ENCODE data around the gene MCC. TPM values are rescaled to one million over a fixed set of nuclear protein-coding genes. Genes with fewer than 3 reads are reported as not detected.

The MCC gene
- total and polyA plus RNA-seq, 2 of the 4 experiments (the other 2 are of a cell fraction) = 5.0 to 20.6 TPM

GRCh38 chr5:113276493-113276892 lies 211.8 kb downstream of the MCC start:
- H3K9me1 ChIP-seq (ENCODE audit: insufficient read depth, low read length) = peaks cover 2% of the 10 kb centered on the region; the same call in 1 of the 2 replicates
- H2AK9ac ChIP-seq (replicated peaks; ENCODE audit: low read depth, low read length, poor library complexity) = no peak overlapping the region
- H3K4me3 ChIP-seq (ENCODE audit: insufficient read depth, low read depth, low read length) = no peak overlapping the region
- no peak overlapping the region for H3K18ac ChIP-seq (ENCODE audit: low read depth, low read length)
- no peak for ATAC-seq (ENCODE audit: low read depth)
- H3K4me2 ChIP-seq (ENCODE audit: low read depth, low read length) = no peak overlapping the region
- BruUV-seq (replicated peaks) = no TSS peak
- H4K5ac ChIP-seq (ENCODE audit: low read depth, low read length) = no peak overlapping the region
- no peaks in the 10 kb centered on the region for H3K9me3 ChIP-seq (ENCODE audit: control insufficient read depth, insufficient read depth, low read length)
- no peak overlapping the region for H2AK5ac ChIP-seq (ENCODE audit: low read depth, low read length)
- H3K36me3 ChIP-seq (ENCODE audit: control insufficient read depth, insufficient read depth, low read length) = no peaks in the 10 kb centered on the region; the same call in 1 of the 2 replicates
- H3K27me3 ChIP-seq (ENCODE audit: control insufficient read depth, insufficient read depth, low read length) = no peaks in the 10 kb centered on the region
- no peak overlapping the region for H2BK20ac ChIP-seq (ENCODE audit: low read depth, low read length)
- peaks cover 21 to 50% of the 10 kb centered on the region in 2 experiments for H3K79me1 ChIP-seq (ENCODE audit: low read depth in 1 of 2, low read length in 2 of 2)
- CTCF ChIA-PET = interaction anchor here (0.6 to 1.0 kb wide), 2 partner anchors 120 to 274 kb away, joined by 3 to 7 read pairs; no protein-coding TSS in a partner anchor
- no peak overlapping the region for H4K91ac ChIP-seq (ENCODE audit: insufficient read depth, low read depth, low read length)
- H4K8ac ChIP-seq (ENCODE audit: low read depth in 2 of 2, low read length in 2 of 2) = no peak overlapping the region
- intact Hi-C loops (cut with micrococcal nuclease) (no loop called here), in situ Hi-C loops (cut with MboI; ENCODE audit: low sequenced_read_pairs) (no loop called here), dilution Hi-C loops (cut with HindIII; ENCODE audit: low sequenced_read_pairs, unreplicated experiment) (no loop called here)
- H2AFZ ChIP-seq (replicated peaks; ENCODE audit: low read length, poor library complexity) = no peak overlapping the region
- no CpG with 5 or more reads among the region's 8 CpGs for WGBS, 2 experiments (ENCODE audit: extremely low coverage in 2 of 2, insufficient read length in 1 of 2)
- no peak overlapping the region for H2BK5ac ChIP-seq (ENCODE audit: low read depth, low read length, poor library complexity, severe bottlenecking)
- H3K14ac ChIP-seq (replicated peaks; ENCODE audit: low read depth, low read length) = no peak overlapping the region
- no peak overlapping the region for H3K27ac ChIP-seq (ENCODE audit: insufficient read depth, low read length)
- peaks cover 42% of the 10 kb centered on the region for H4K20me1 ChIP-seq (ENCODE audit: insufficient read depth, low read length)
- H3K23ac ChIP-seq (ENCODE audit: low read depth, low read length) = no peak overlapping the region
- TF ChIP-seq CHD1 (IDR thresholded peaks at IDR 0.05; ENCODE audit: low read depth, low read length) (no peak), CTCF (conservative IDR thresholded peaks at IDR 0.05; ENCODE audit: low read depth, low read length) (no peak)
- peaks cover 8% of the 10 kb centered on the region for H3K4me1 ChIP-seq (ENCODE audit: control insufficient read depth, insufficient read depth, low read length)
- no peak overlapping the region for H3K4ac ChIP-seq (ENCODE audit: low read depth, low read length)
- no peak overlapping the region for H2BK120ac ChIP-seq (ENCODE audit: low read depth, low read length)
- no peak overlapping the region for H3K56ac ChIP-seq (ENCODE audit: extremely low read depth, insufficient read depth, low read length)
- no peak overlapping the region for H3K9ac ChIP-seq (ENCODE audit: low read depth, low read length)
- DNase-seq = no peak
- H2BK15ac ChIP-seq (ENCODE audit: low read depth, low read length) = no peak overlapping the region
- POLR2A ChIA-PET (ENCODE audit: unreplicated experiment) = no interaction called here
